DLD1 (cell line): ENCODE measurements around the gene RPS6KA2.
"Not testable (repeated sequence)": the region's sequence is repeated elsewhere in the genome, so short reads cannot be mapped to it uniquely, and the experiment has no call there.

ENCODE experiments used
- in situ Hi-C: cut with HindIII; loops from 2 replicates; pipeline ENCODE4 v1.10.0; 2017; ENCODE audit warnings: low sequenced_read_pairs

RPS6KA2 gene

GRCh38 chr6:166558156-166559005, 68.7 kb downstream of the RPS6KA2 start:
- in situ Hi-C loops: no loop called here

- in situ Hi-C loops: no loop called here
These were observed 70.2 kb downstream of the RPS6KA2 start for GRCh38 chr6:166556863-166557322.

GRCh38 chr6:166556336-166556735, 70.7 kb downstream of the RPS6KA2 start:
- in situ Hi-C loops: no loop called here

- in situ Hi-C loops: no loop called here
These were observed 72.0 kb downstream of the RPS6KA2 start for GRCh38 chr6:166555086-166555485.

GRCh38 chr6:166554316-166554715, 72.7 kb downstream of the RPS6KA2 start:
- in situ Hi-C loops: no loop called here

- in situ Hi-C loops: no loop called here
These were observed 73.3 kb downstream of the RPS6KA2 start for GRCh38 chr6:166553563-166554271.

GRCh38 chr6:166552600-166552999, 74.5 kb downstream of the RPS6KA2 start:
- in situ Hi-C loops: no loop called here

- in situ Hi-C loops: no loop called here
These were observed 75.1 kb downstream of the RPS6KA2 start for GRCh38 chr6:166551754-166552495.

- in situ Hi-C loops: no loop called here
These were observed 80.4 kb downstream of the RPS6KA2 start for GRCh38 chr6:166546653-166547052.

- in situ Hi-C loops: no loop called here
These were observed 81.7 kb downstream of the RPS6KA2 start for GRCh38 chr6:166545156-166546034.

GRCh38 chr6:166544296-166544605, 82.8 kb downstream of the RPS6KA2 start:
- in situ Hi-C loops: no loop called here

- in situ Hi-C loops: no loop called here
These were observed 83.3 kb downstream of the RPS6KA2 start for GRCh38 chr6:166543603-166544295.

GRCh38 chr6:166542580-166542912, 84.5 kb downstream of the RPS6KA2 start:
- in situ Hi-C loops: no loop called here

GRCh38 chr6:166541876-166542579, 85.0 kb downstream of the RPS6KA2 start:
- in situ Hi-C loops: no loop called here

GRCh38 chr6:166541366-166541765, 85.7 kb downstream of the RPS6KA2 start:
- in situ Hi-C loops: no loop called here

- in situ Hi-C loops: no loop called here
These were observed 86.3 kb downstream of the RPS6KA2 start for GRCh38 chr6:166540631-166541331.

GRCh38 chr6:166539543-166539942, 87.5 kb downstream of the RPS6KA2 start:
- in situ Hi-C loops: no loop called here

- in situ Hi-C loops: not testable (repeated sequence)
These were observed 88.1 kb downstream of the RPS6KA2 start for GRCh38 chr6:166539011-166539385.
